NCI-H1092 treated with DMSO at 0.1 percent for 48 hours (cell line): ENCODE results near the gene FOSL2.

ENCODE experiments used
- DNase-seq: peaks from one replicate; lab custom pipeline; 2025; lab: John Stamatoyannopoulos, UW

The FOSL2 gene

GRCh38 chr2:28413152-28413898 is 20.7 kb downstream of the FOSL2 start:
- no peak for DNase-seq

GRCh38 chr2:28413899-28414295 is 21.2 kb downstream of the FOSL2 start:
- DNase-seq, result no peak

- DNase-seq, result no peak
These were observed 21.9 kb downstream of the FOSL2 start for GRCh38 chr2:28414583-28414982.

- DNase-seq, result no peak
These were observed 22.4 kb downstream of the FOSL2 start for GRCh38 chr2:28415010-28415409.

GRCh38 chr2:28415715-28416114 is 23.1 kb downstream of the FOSL2 start:
- DNase-seq, result no peak

GRCh38 chr2:28419003-28419402 is 26.3 kb downstream of the FOSL2 start:
- no peak for DNase-seq

- no peak for DNase-seq
These were observed 27.0 kb downstream of the FOSL2 start for GRCh38 chr2:28419443-28420270.

GRCh38 chr2:28420722-28421121 is 28.1 kb downstream of the FOSL2 start:
- no peak for DNase-seq

- no peak for DNase-seq
These were observed 30.5 kb downstream of the FOSL2 start for GRCh38 chr2:28422908-28423741.

GRCh38 chr2:28423856-28424605 is 31.4 kb downstream of the FOSL2 start:
- DNase-seq, result no peak

GRCh38 chr2:28424799-28425463 is 32.3 kb downstream of the FOSL2 start:
- no peak for DNase-seq

- DNase-seq, result no peak
These were observed 32.8 kb downstream of the FOSL2 start for GRCh38 chr2:28425464-28425835.

- DNase-seq, result no peak
These were observed 35.2 kb downstream of the FOSL2 start for GRCh38 chr2:28427741-28428415.

- DNase-seq, result no peak
These were observed 35.8 kb downstream of the FOSL2 start for GRCh38 chr2:28428486-28428885.

GRCh38 chr2:28429636-28430376 is 37.1 kb downstream of the FOSL2 start:
- DNase-seq, result no peak

- no peak for DNase-seq
These were observed 37.7 kb downstream of the FOSL2 start for GRCh38 chr2:28430377-28430765.

- DNase-seq, result no peak
These were observed 38.2 kb downstream of the FOSL2 start for GRCh38 chr2:28430788-28431418.

GRCh38 chr2:28431741-28432140 is 39.1 kb downstream of the FOSL2 start:
- DNase-seq, result no peak

- DNase-seq, result no peak
These were observed 39.7 kb downstream of the FOSL2 start for GRCh38 chr2:28432362-28432761.
